ENCODE data around the gene PATL2. TPM values are rescaled to one million over a fixed set of nuclear protein-coding genes. Genes with fewer than 3 reads are reported as not detected.

PATL2 gene
- total RNA-seq, 4 donors from 2014 or later, result 3.0 to 40.0 (median 4.4) TPM

GRCh38 chr15:44623178-44623577 lies 87.9 kb downstream of the PATL2 start:
- in situ Hi-C loops (cut with MboI; ENCODE audit: low pct_ligation_motif_present in 1 of 4, low pct_unique_long_range_greater_than_20kb in 1 of 4, low sequenced_read_pairs in 3 of 4), result no loop called here
- Histone ChIP-seq H3K36me3 (peaks cover 0 to 70% (median 31%) of the 10 kb centered on the region in 4 donors), H3K4me3 (no peak overlapping the region), H3K9me3 (no peaks in the 10 kb centered on the region), H3K27me3 (no peaks in the 10 kb centered on the region), H3K27ac (no peak overlapping the region), H3K4me1 (no peaks in the 10 kb centered on the region)
- no peak for DNase-seq
- TF ChIP-seq EP300 (IDR thresholded peaks at IDR 0.05; ENCODE audit: low read depth), result no peak
- TF ChIP-seq CTCF (IDR thresholded peaks at IDR 0.05), result no peak
- TF ChIP-seq POLR2AphosphoS5 (IDR thresholded peaks at IDR 0.05), result no peak
- intact Hi-C loops (cut with DNase I; ENCODE audit: low total_unique reads), result no loop called here

- intact Hi-C loops (cut with DNase I; ENCODE audit: low total_unique reads) (no loop called here), in situ Hi-C loops (cut with MboI; ENCODE audit: low pct_ligation_motif_present in 1 of 4, low pct_unique_long_range_greater_than_20kb in 1 of 4, low sequenced_read_pairs in 3 of 4) (no loop called here)
Measured at GRCh38 chr15:44620081-44620480, 91.0 kb downstream of the PATL2 start.

GRCh38 chr15:44616974-44617373 lies 94.1 kb downstream of the PATL2 start:
- WGBS, 2 donors (ENCODE audit: low coverage in 1 of 2), result 65% methylated on average over 2 of the region's 2 CpGs; no CpG with 5 or more reads in 1 of the 2 donors
- H3K36me3 ChIP-seq, result peaks cover 0 to 66% (median 31%) of the 10 kb centered on the region in 4 donors
- H3K4me1 ChIP-seq, result no peaks in the 10 kb centered on the region
- no peak overlapping the region for H3K27ac ChIP-seq
- TF ChIP-seq POLR2A (IDR thresholded peaks at IDR 0.05) (no peak), POLR2AphosphoS5 (IDR thresholded peaks at IDR 0.05) (no peak), CTCF (IDR thresholded peaks at IDR 0.05) (no peak)
- DNase-seq, result no peak
- no peak overlapping the region for H3K4me3 ChIP-seq
- H3K9me3 ChIP-seq, result no peaks in the 10 kb centered on the region
- H3K27me3 ChIP-seq, result no peaks in the 10 kb centered on the region
- intact Hi-C loops (cut with DNase I; ENCODE audit: low total_unique reads), result no loop called here
- in situ Hi-C loops (cut with MboI; ENCODE audit: low pct_ligation_motif_present in 1 of 4, low pct_unique_long_range_greater_than_20kb in 1 of 4, low sequenced_read_pairs in 3 of 4), result no loop called here

More at GRCh38 chr15:44620081-44620480, 91.0 kb downstream of the PATL2 start:
- DNase-seq, result no peak
- no peak overlapping the region for H3K4me3 ChIP-seq
- 95 to 100% methylated on average over 1 of the region's 1 CpG for WGBS, 2 donors (ENCODE audit: low coverage in 1 of 2)
- peaks cover 0 to 66% (median 31%) of the 10 kb centered on the region in 4 donors for H3K36me3 ChIP-seq
- H3K4me1 ChIP-seq, result no peaks in the 10 kb centered on the region
- no peaks in the 10 kb centered on the region for H3K27me3 ChIP-seq
- H3K27ac ChIP-seq, result no peak overlapping the region
- TF ChIP-seq CTCF (IDR thresholded peaks at IDR 0.05) (no peak), POLR2AphosphoS5 (IDR thresholded peaks at IDR 0.05) (no peak), EP300 (IDR thresholded peaks at IDR 0.05; ENCODE audit: low read depth) (no peak), POLR2A (IDR thresholded peaks at IDR 0.05) (no peak)
- H3K9me3 ChIP-seq, result no peaks in the 10 kb centered on the region

Small RNAs within 50 kb of the gene (small RNA-seq; reads per million reads assigned to genes)
- gene RF00019, result 0 reads per million in 4 donors

Other genes starting within 250 kb of the PATL2 start
- 10 to 100 TPM; 27.7 to 55.6 (median 42.2) TPM for gene EIF3J, start 174.2 kb downstream of the PATL2 start, total RNA-seq
- 100 to 1,000 TPM in 2 of 4 donors, 10 to 100 TPM in 2; 79.7 to 149 (median 103) TPM for gene SPG11, start 47.7 kb downstream of the PATL2 start, total RNA-seq
- 1,000 to 10,000 TPM; 1,352 to 7,131 (median 5,706) TPM for gene B2M, start 194 bp upstream of the PATL2 start, total RNA-seq
- gene TRIM69, start 25.2 kb upstream of the PATL2 start, total RNA-seq, result 10 to 100 TPM in 3 of 4 donors, 1 to 10 TPM in 1; 5.6 to 17.3 (median 13.7) TPM
- gene TERB2, start 245.4 kb upstream of the PATL2 start, total RNA-seq, result not detected